Vagina (tissue), 2 donors: Measurements from ENCODE around the gene DAPK3. TPM values are rescaled to one million over a fixed set of nuclear protein-coding genes. Genes with fewer than 3 reads are reported as not detected.

Experiments
- DNase-seq, 2 donors: peaks; one replicate each; pipeline ENCODE4 v3.0.0-alpha.2; 2017; ENCODE audit errors: extremely low spot score in 2 of 2
- H3K27ac ChIP-seq: fragments of 200-600 bp; sonication (generic); one replicate; pipeline ENCODE4 v1.5.1; 2019
- H3K27me3 ChIP-seq: fragments of 200-600 bp; sonication (generic); one replicate; pipeline ENCODE4 v1.5.1; 2019
- H3K36me3 ChIP-seq, 2 donors: fragments of 200-600 bp; sonication (generic); one replicate each; pipeline ENCODE4 v1.5.1; 2017 to 2019
- H3K4me1 ChIP-seq: fragments of 200-600 bp; sonication (generic); one replicate; pipeline ENCODE4 v1.5.1; 2019
- H3K4me3 ChIP-seq, 2 donors: fragments of 200-600 bp; sonication (generic); 1 replicate in 1 of 2; 2 replicates in 1 of 2; pipeline ENCODE4 v1.5.1; 2016 to 2019
- H3K9me3 ChIP-seq: fragments of 200-600 bp; sonication (generic); one replicate; pipeline ENCODE4 v1.5.1; 2019
- CTCF ChIP-seq, 3 experiments: fragments of 450-650 bp in 2 of 3; fragments of 200-600 bp in 1 of 3; sonication (generic) in 1 of 3; IDR thresholded peaks; one replicate each; pipeline ENCODE4 v1.5.1; 2017 to 2019; ENCODE audit warnings: antibody characterized with exemption in 3 of 3, mild to moderate bottlenecking in 2 of 3, moderate library complexity in 2 of 3
- POLR2A ChIP-seq, 2 donors: fragments of 450-650 bp; IDR thresholded peaks; one replicate each; pipeline ENCODE4 v1.6.1; 2017; ENCODE audit warnings: antibody characterized with exemption in 2 of 2, mild to moderate bottlenecking in 2 of 2, moderate library complexity in 2 of 2
- POLR2AphosphoS5 ChIP-seq, 2 donors: sonication (generic); formaldehyde crosslinking; IDR thresholded peaks; one replicate each; pipeline ENCODE4 v1.9.0; 2017; ENCODE audit warnings: antibody characterized with exemption in 2 of 2, mild to moderate bottlenecking in 2 of 2, low read depth in 1 of 2; ENCODE audit not compliant: insufficient read depth in 1 of 2
- intact Hi-C: fragments of 100-400 bp; cut with DNase I; formaldehyde crosslinking; loops from one replicate; pipeline ENCODE4 v1.15.1; 2023
- total RNA-seq: library from RNA; depleted of rRNA; stranded (reverse); fragments of >200 nt; gene quantifications from one replicate; pipeline ENCODE4 v1.2.3, GENCODE V29; 2016

Gene DAPK3
- total RNA-seq, 1 donor from 2014 or later: 62.4 TPM

DNA sequence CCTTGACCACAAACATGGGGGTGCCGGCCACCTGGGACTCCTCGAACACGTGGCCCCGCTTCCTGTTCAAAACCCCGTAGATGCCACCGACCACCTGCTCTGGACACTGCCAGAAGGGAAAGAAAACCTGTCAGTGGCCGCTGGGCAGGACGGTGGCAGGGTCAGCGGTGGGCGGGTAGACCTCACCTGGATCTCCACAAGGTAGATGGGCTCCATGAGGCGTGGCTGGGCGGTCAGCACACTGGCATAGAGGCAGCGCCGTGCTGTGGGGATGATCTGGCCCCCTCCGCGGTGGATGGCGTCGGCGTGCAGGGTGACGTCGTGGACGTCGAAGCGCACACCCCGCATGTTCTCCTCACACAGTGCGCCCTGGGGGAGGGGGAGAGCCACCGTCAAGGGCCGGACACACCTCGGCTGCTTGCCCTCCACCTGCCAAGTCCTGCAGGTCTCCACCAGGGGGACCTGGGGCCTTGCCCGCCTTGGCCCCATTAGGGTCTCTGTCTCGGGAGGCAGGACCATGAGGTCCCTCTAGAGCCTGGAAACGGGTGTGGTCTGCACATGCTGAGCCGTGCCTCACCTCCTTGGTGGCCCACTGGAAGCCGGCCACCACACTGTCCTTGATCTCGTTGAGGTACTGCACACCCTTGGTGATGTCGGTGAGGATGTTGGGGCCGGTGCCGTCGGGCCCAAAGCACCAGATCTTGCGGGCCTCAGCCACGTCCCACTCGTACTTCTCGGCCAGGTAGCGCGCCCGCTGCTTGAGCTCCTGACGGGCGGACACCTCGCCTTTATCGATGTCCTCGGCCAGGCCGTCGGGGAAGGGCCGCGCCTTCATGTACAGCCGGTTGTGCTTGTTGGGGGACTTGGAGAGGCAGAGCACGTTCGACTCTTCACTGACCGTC, 6.6 kb upstream of the DAPK3 start:
- Histone ChIP-seq H3K27ac (no peak overlapping the region), H3K27me3 (no peaks in the 10 kb centered on the region), H3K4me3 (no peak overlapping the region), H3K36me3 (peaks cover 3 to 70% of the 10 kb centered on the region in 2 donors), H3K9me3 (no peaks in the 10 kb centered on the region), H3K4me1 (no peaks in the 10 kb centered on the region)
- TF ChIP-seq POLR2AphosphoS5 (IDR thresholded peaks at IDR 0.05; ENCODE audit: insufficient read depth in 1 of 2, low read depth in 1 of 2): no peak
- no peak for TF ChIP-seq CTCF (IDR thresholded peaks at IDR 0.05)
- TF ChIP-seq POLR2A (IDR thresholded peaks at IDR 0.05): no peak
- intact Hi-C loops: no loop called here
- no peak for DNase-seq

DNA sequence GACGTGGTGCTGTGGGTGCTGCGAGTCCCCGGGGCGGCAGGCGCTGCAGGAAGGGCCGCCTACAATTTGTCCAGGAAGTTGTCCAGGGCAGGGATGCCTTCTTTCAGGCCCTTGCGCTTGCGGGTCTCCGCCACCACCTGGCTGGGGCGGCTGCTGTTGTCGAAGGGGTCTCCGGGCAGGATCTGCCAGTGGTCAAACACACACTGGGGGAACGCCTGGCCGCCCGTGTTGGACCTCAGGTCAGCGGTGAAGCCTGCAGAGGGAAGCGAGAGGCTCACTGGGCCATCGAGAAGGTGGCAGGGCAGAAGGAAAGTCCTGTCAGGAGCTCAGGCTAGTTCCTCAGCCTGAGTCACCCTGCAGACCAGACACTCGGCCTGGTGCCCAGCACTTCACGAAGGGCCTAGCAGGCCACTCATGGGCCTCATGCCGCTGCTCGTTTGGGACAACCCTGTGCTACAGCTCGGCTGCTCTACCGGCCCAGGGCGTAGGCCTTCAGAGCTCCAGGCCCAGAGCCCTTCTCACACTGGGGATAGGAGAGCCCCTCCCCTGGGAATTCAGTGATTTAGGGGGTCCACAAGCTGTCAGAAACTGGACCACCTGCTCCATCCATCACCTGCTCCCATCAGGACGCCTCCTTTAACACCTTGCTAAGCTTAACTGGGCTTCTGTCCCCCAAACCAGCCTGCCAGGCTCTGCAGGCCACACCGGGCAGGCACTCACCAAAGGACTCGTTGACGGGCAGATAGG, 5.8 kb upstream of the DAPK3 start:
- Histone ChIP-seq H3K4me1 (no peaks in the 10 kb centered on the region), H3K27me3 (no peaks in the 10 kb centered on the region), H3K27ac (no peak overlapping the region), H3K4me3 (no peak overlapping the region), H3K9me3 (no peaks in the 10 kb centered on the region), H3K36me3 (peaks cover 3 to 62% of the 10 kb centered on the region in 2 donors)
- TF ChIP-seq POLR2AphosphoS5 (IDR thresholded peaks at IDR 0.05; ENCODE audit: insufficient read depth in 1 of 2, low read depth in 1 of 2) (no peak), POLR2A (IDR thresholded peaks at IDR 0.05) (no peak), CTCF (IDR thresholded peaks at IDR 0.05) (no peak)
- intact Hi-C loops: no loop called here
- DNase-seq: no peak

DNA sequence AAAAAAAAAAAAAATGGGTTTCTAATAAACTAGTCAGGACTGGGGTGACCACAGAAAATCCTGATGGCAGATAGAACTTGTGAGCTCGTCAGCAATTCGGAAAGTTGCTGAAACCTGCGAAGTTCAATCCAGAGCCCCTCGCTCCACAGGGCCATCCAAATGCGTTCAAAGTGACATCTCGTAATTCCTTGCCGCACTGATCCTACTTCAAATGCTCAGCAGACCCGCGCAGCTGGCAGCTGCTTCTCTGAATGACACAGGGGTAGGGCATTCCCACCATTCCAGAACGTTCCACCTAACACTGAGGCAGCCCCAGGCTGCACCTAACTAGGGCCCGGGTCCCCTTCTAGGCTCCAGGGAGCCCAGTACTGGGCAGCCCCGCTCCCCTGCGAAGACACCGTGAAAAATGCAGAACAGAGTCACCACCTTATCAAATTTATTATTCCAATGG, 4.8 kb upstream of the DAPK3 start:
- no peak for DNase-seq
- no peak overlapping the region for H3K4me3 ChIP-seq
- H3K9me3 ChIP-seq: no peaks in the 10 kb centered on the region
- intact Hi-C loops: no loop called here
- no peak overlapping the region for H3K27ac ChIP-seq
- peaks cover 0 to 52% of the 10 kb centered on the region in 2 donors for H3K36me3 ChIP-seq
- TF ChIP-seq CTCF (IDR thresholded peaks at IDR 0.05) (no peak), POLR2A (IDR thresholded peaks at IDR 0.05) (no peak), POLR2AphosphoS5 (IDR thresholded peaks at IDR 0.05; ENCODE audit: insufficient read depth in 1 of 2, low read depth in 1 of 2) (no peak)
- no peaks in the 10 kb centered on the region for H3K4me1 ChIP-seq
- no peaks in the 10 kb centered on the region for H3K27me3 ChIP-seq

- H3K36me3 ChIP-seq: peaks cover 0 to 47% of the 10 kb centered on the region in 2 donors
- TF ChIP-seq POLR2A (IDR thresholded peaks at IDR 0.05): no peak
- no peak for TF ChIP-seq CTCF (IDR thresholded peaks at IDR 0.05)
- no peak for TF ChIP-seq POLR2AphosphoS5 (IDR thresholded peaks at IDR 0.05; ENCODE audit: insufficient read depth in 1 of 2, low read depth in 1 of 2)
- intact Hi-C loops: no loop called here
- H3K4me3 ChIP-seq: no peak overlapping the region
- no peaks in the 10 kb centered on the region for H3K27me3 ChIP-seq
- H3K4me1 ChIP-seq: peaks cover 4% of the 10 kb centered on the region
- no peak for DNase-seq
- H3K27ac ChIP-seq: no peak overlapping the region
- H3K9me3 ChIP-seq: no peaks in the 10 kb centered on the region
These were observed 4.2 kb upstream of the DAPK3 start for GRCh38 chr19:3975144-3975543.
